GM12878 (cell line): ENCODE results near the gene CARM1. TPM values are rescaled to one million over a fixed set of nuclear protein-coding genes. Genes with fewer than 3 reads are reported as not detected.

Experiments
- ATAC-seq: fragments of 200-7000 bp; cut with Tn5 transposase; 3 replicates; pipeline ENCODE4 v1.9.1; 2020; ENCODE audit warnings: mild to moderate bottlenecking, moderate library complexity
- BruUV-seq: library from RNA; stranded (reverse); fragments of 400-500 nt; replicated peaks from 2 replicates; lab custom pipeline; 2021; lab: Mats Ljungman, UMichigan
- CTCF ChIA-PET: fragments of 300-600 bp; sonication (Branson Sonifier 250); formaldehyde crosslinking; extraction: SDS; loops from one replicate; lab custom pipeline; 2021; ENCODE audit warnings: inconsistent platforms; lab: Yijun Ruan, JAX
- POLR2A ChIA-PET: fragments of 350-600 bp; formaldehyde crosslinking; extraction: SDS; loops from one replicate; lab custom pipeline; 2021; ENCODE audit warnings: inconsistent platforms; lab: Charles Lee
- RAD21 ChIA-PET: fragments of 300-600 bp; sonication (Branson Sonifier 250); formaldehyde crosslinking; loops from one replicate; lab custom pipeline; 2023; ENCODE audit warnings: antibody characterized with exemption; ENCODE audit not compliant: unreplicated experiment; lab: Charles Lee
- SMC1A ChIA-PET: fragments of 300-600 bp; sonication (Branson Sonifier 250); formaldehyde crosslinking; loops from one replicate; lab custom pipeline; 2023; ENCODE audit not compliant: unreplicated experiment, uncharacterized antibody; lab: Charles Lee
- DNase-seq: peaks from one replicate; pipeline ENCODE4 v3.0.0-alpha.2; 2011; ENCODE audit warnings: low read depth, low spot score
- FAIRE-seq: peaks from 3 replicates; lab custom pipeline; 2011; peaks lifted over from hg19 to GRCh38; lab: Jason Lieb, UNC
- H2AFZ ChIP-seq: 2 replicates; pipeline ENCODE4 v1.6.0; 2011; ENCODE audit warnings: low read depth, low read length, control low read depth; ENCODE audit not compliant: control insufficient read depth
- H3K27ac ChIP-seq: 2 replicates; pipeline ENCODE4 v1.5.1; 2011; ENCODE audit warnings: control low read depth; ENCODE audit not compliant: control insufficient read depth, insufficient read depth
- H3K27me3 ChIP-seq, 2 experiments: replicated peaks in 1 of 2; 2 replicates each; pipeline versions ENCODE4 v1.6.0 to v1.6.1; 2011; ENCODE audit warnings: low read length in 1 of 2; ENCODE audit not compliant: control insufficient read depth in 2 of 2, insufficient read depth in 2 of 2
- H3K36me3 ChIP-seq, 2 experiments: 2 replicates each; pipeline ENCODE4 v1.5.1; 2011; ENCODE audit warnings: low read length in 1 of 2; ENCODE audit not compliant: control insufficient read depth in 2 of 2, insufficient read depth in 2 of 2
- H3K4me1 ChIP-seq: 2 replicates; pipeline ENCODE4 v1.6.1; 2011; ENCODE audit warnings: mild to moderate bottlenecking, low read length, moderate library complexity, mixed read lengths; ENCODE audit not compliant: control insufficient read depth, insufficient read depth
- H3K4me2 ChIP-seq: 2 replicates; pipeline ENCODE4 v1.6.0; 2011; ENCODE audit warnings: control low read depth; ENCODE audit not compliant: control insufficient read depth, insufficient read depth
- H3K4me3 ChIP-seq: fragments of 200-600 bp; sonication (generic); 2 replicates; pipeline ENCODE4 v1.5.1; 2016
- H3K79me2 ChIP-seq: 2 replicates; pipeline ENCODE4 v1.6.0; 2011; ENCODE audit warnings: low read length; ENCODE audit not compliant: control insufficient read depth, insufficient read depth
- H3K9ac ChIP-seq: 2 replicates; pipeline ENCODE4 v1.8.0; 2011; ENCODE audit warnings: low read length, control low read depth, mixed read lengths; ENCODE audit not compliant: control insufficient read depth, insufficient read depth
- H3K9me3 ChIP-seq: replicated peaks from 3 replicates; pipeline ENCODE4 v1.5.1; 2011; ENCODE audit warnings: mild to moderate bottlenecking, low read length; ENCODE audit not compliant: control insufficient read depth, insufficient read depth
- H4K20me1 ChIP-seq: 2 replicates; pipeline ENCODE4 v1.6.0; 2011; ENCODE audit not compliant: control insufficient read depth, insufficient read depth
- CEBPZ ChIP-seq: fragments of 150-350 bp; IDR thresholded peaks from 2 replicates; pipeline ENCODE4 v1.6.1; 2016; ENCODE audit warnings: low read depth, low read length
- IRF3 ChIP-seq: fragments of 450-650 bp; IDR thresholded peaks from 2 replicates; pipeline ENCODE4 v1.6.1; 2014; ENCODE audit warnings: mild to moderate bottlenecking
- IRF5 ChIP-seq: fragments of 450-650 bp; IDR thresholded peaks from 2 replicates; pipeline ENCODE4 v1.6.1; 2017; ENCODE audit warnings: borderline replicate concordance
- JUND ChIP-seq: IDR thresholded peaks from 2 replicates; pipeline ENCODE4 v1.6.1; 2012; ENCODE audit warnings: low read depth, mild to moderate bottlenecking, low read length, improper control_type of control experiment, moderate library complexity
- NFXL1 ChIP-seq: fragments of 450-650 bp; IDR thresholded peaks from 2 replicates; pipeline ENCODE4 v1.6.1; 2017; ENCODE audit warnings: antibody characterized with exemption, mild to moderate bottlenecking, borderline replicate concordance
- POLR2A ChIP-seq: IDR thresholded peaks from 2 replicates; pipeline ENCODE4 v1.6.1; 2011; ENCODE audit warnings: low read depth, mild to moderate bottlenecking, low read length
- USF1 ChIP-seq: IDR thresholded peaks from 2 replicates; pipeline ENCODE4 v1.6.1; 2011; ENCODE audit warnings: borderline replicate concordance, low read depth, mild to moderate bottlenecking, moderate library complexity, mixed read lengths, low read length; ENCODE audit not compliant: insufficient read depth; ENCODE audit errors: extremely low read length
- ZBED1 ChIP-seq: IDR thresholded peaks from 2 replicates; pipeline ENCODE4 v1.6.1; 2016; ENCODE audit warnings: borderline replicate concordance
- WGBS: methylation state at CpG from one replicate; pipeline ENCODE4 v1.1.6; 2016; ENCODE audit warnings: low lambda C conversion rate; ENCODE audit not compliant: insufficient replicate concordance, insufficient coverage; ENCODE audit errors: missing lambda C conversion rate; 5-methylcytosine and 5-hydroxymethylcytosine counted together
- in situ Hi-C: fragments of 300-500 bp; cut with MboI; formaldehyde crosslinking; loops from 9 replicates; pipeline ENCODE4 v1.14.3; 2018; ENCODE audit warnings: mixed read lengths
- intact Hi-C: fragments of 100-400 bp; cut with micrococcal nuclease; formaldehyde crosslinking; loops from one replicate; pipeline ENCODE4 v1.14.2; 2022; ENCODE audit not compliant: unreplicated experiment
- polyA plus RNA-seq, 11 experiments: library from polyadenylated mRNA; depleted of rRNA in 4 of 11; unstranded in 6 of 11; stranded (reverse) in 5 of 11; fragments of >200 nt; fragmentation: Nextera tagmentation in 4 of 11; fragmentation: Illumina TruSeq in 1 of 11; extraction: Ambion mirVana in 4 of 11; extraction: Trizol in 1 of 11; gene quantifications; 1 replicate in 1 of 11; 2 replicates in 10 of 11; pipeline versions ENCODE4 v1.2.1 to v1.2.3, GENCODE V29; 2011 to 2016; ENCODE audit warnings: inconsistent platforms in 2 of 11, missing spikeins in 2 of 11, low read depth in 1 of 11
- total RNA-seq, 4 experiments: library from RNA; depleted of rRNA in 3 of 4; stranded (reverse); fragments of >200 nt in 3 of 4; fragmentation: Illumina TruSeq in 1 of 4; extraction: Trizol in 1 of 4; gene quantifications; 2 replicates each; pipeline versions ENCODE4 v1.2.1 to v1.2.3, GENCODE V29; 2013 to 2021

Gene CARM1
- total and polyA plus RNA-seq, 10 of the 15 experiments (the other 5 are each of a cell fraction or from before 2014, with no cell fraction given) = 0.45 to 116 (median 39.7) TPM

- Histone ChIP-seq H3K27me3 (no peaks in the 10 kb centered on the region), H3K9me3 (no peaks in the 10 kb centered on the region), H3K9ac (no peak overlapping the region), H3K4me2 (no peak overlapping the region), H4K20me1 (no peaks in the 10 kb centered on the region; the same call in none of the 2 replicates), H3K27ac (no peak overlapping the region), H2AFZ (no peak overlapping the region), H3K4me1 (peaks cover 4% of the 10 kb centered on the region; the same call in 1 of the 2 replicates), H3K79me2 (peaks cover 26% of the 10 kb centered on the region), H3K4me3 (no peak overlapping the region), H3K36me3 (peaks cover 3 to 15% of the 10 kb centered on the region in 2 experiments)
- no TSS peak for BruUV-seq
- SMC1A ChIA-PET = interaction anchor here (0.8 kb wide), 1 partner anchor 8 kb away, joined by 3 read pairs; no protein-coding TSS in a partner anchor
- WGBS = 80% methylated on average over 10 of the region's 10 CpGs
- FAIRE-seq = no peak
- no peak for DNase-seq
- intact Hi-C loops (no loop called here), in situ Hi-C loops (no loop called here)
- TF ChIP-seq IRF5 (no peak), POLR2A (0 out of 2 replicates have a peak, but pooled peaks have one; percentile 18)
- CTCF ChIA-PET = interaction anchor here (0.6 kb wide), 1 partner anchor 867 kb away, joined by 3 read pairs; no protein-coding TSS in a partner anchor
- no peak for ATAC-seq
- POLR2A ChIA-PET = interaction anchor here (0.5 to 1.7 kb wide), 5 partner anchors 10 to 264 kb away, joined by 3 to 5 read pairs (median 5); no protein-coding TSS in a partner anchor
- RAD21 ChIA-PET = no interaction called here
Observed at GRCh38 chr19:10898633-10899032, 27.3 kb downstream of the CARM1 start.

- H3K4me2 ChIP-seq = no peak overlapping the region
- H3K9ac ChIP-seq = no peak overlapping the region
- peaks cover 4% of the 10 kb centered on the region; the same call in 1 of the 2 replicates for H3K4me1 ChIP-seq
- peaks cover 3 to 11% of the 10 kb centered on the region in 2 experiments for H3K36me3 ChIP-seq
- H2AFZ ChIP-seq = no peak overlapping the region
- no peak for FAIRE-seq
- TF ChIP-seq NFXL1 (no peak), IRF3 (no peak), USF1 (no peak), JUND (no peak), CEBPZ (no peak), ZBED1 (no peak)
- no peak overlapping the region for H3K4me3 ChIP-seq
- BruUV-seq = no TSS peak
- no peak for ATAC-seq
- H3K79me2 ChIP-seq = peaks cover 20% of the 10 kb centered on the region
- no peak for DNase-seq
- H3K9me3 ChIP-seq = no peaks in the 10 kb centered on the region
- 79% methylated on average over 10 of the region's 10 CpGs for WGBS
- no peaks in the 10 kb centered on the region; the same call in none of the 2 replicates for H4K20me1 ChIP-seq
- ChIA-PET SMC1A (interaction anchor here (0.8 kb wide), 1 partner anchor 9 kb away, joined by 3 read pairs; no protein-coding TSS in a partner anchor), POLR2A (interaction anchor here (0.7 to 1.7 kb wide), 3 partner anchors 11 to 441 kb away, joined by 3 to 5 read pairs (median 5); no protein-coding TSS in a partner anchor), RAD21 (interaction anchor here (0.5 to 1.2 kb wide), 2 partner anchors 28 to 60 kb away, joined by 3 to 4 read pairs; partner anchors contain the start of gene CARM1), CTCF (no interaction called here)
- intact Hi-C loops = no loop called here
- H3K27ac ChIP-seq = no peak overlapping the region
- in situ Hi-C loops = no loop called here
- no peaks in the 10 kb centered on the region for H3K27me3 ChIP-seq
Observed at GRCh38 chr19:10899151-10899653, 27.8 kb downstream of the CARM1 start.
